KOPT-K1 (cell line): ENCODE results near the gene NSRP1.
A peak's percentile ranks its signal among the peaks of the same experiment; 100 is the strongest.
"Not testable (repeated sequence)": the region's sequence is repeated elsewhere in the genome, so short reads cannot be mapped to it uniquely, and the experiment has no call there.

Source experiments
- H3K27ac ChIP-seq: fragments of 200-600 bp; sonication (generic); 2 replicates; pipeline ENCODE4 v1.5.1; 2016; ENCODE audit warnings: antibody characterized with exemption, mild to moderate bottlenecking, low read depth, low read length; ENCODE audit not compliant: poor library complexity, severe bottlenecking
- H3K36me3 ChIP-seq: fragments of 200-600 bp; sonication (generic); 2 replicates; pipeline ENCODE4 v1.5.1; 2017; ENCODE audit warnings: antibody characterized with exemption, mild to moderate bottlenecking, low read length, moderate library complexity; ENCODE audit not compliant: insufficient read depth
- H3K9me3 ChIP-seq: fragments of 200-600 bp; sonication (generic); 2 replicates; pipeline ENCODE4 v1.5.1; 2017; ENCODE audit warnings: antibody characterized with exemption, low read length, mild to moderate bottlenecking; ENCODE audit not compliant: insufficient read depth, poor library complexity, severe bottlenecking

NSRP1 gene

DNA sequence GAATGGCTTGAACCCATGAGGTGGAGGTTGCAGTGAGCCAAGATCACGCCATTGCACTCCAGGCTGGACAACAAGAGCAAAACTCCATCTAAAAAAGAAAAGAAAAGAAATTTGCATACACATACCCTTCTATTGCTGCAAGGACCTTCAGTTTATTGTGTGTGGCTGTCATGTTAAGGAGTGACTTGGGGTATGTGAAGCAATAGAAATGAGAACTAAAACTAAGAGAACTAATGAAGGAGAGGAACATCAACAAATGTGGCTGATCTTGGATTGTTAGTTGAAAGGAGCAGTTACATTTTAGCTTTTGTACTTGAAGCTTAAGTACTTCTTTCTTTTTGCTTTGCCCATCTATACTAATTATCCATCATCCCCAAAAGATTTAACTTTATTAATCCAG is 12.7 kb upstream of the NSRP1 start:
- Histone ChIP-seq H3K36me3 (no peaks in the 10 kb centered on the region), H3K27ac (no peak overlapping the region), H3K9me3 (no peaks in the 10 kb centered on the region)

GRCh38 chr17:30104575-30105339 is 11.9 kb upstream of the NSRP1 start:
- Histone ChIP-seq H3K36me3 (no peaks in the 10 kb centered on the region), H3K27ac (peak overlapping the region; percentile 33), H3K9me3 (no peaks in the 10 kb centered on the region)

GRCh38 chr17:30112794-30113193 is 3.8 kb upstream of the NSRP1 start:
- Histone ChIP-seq H3K27ac (no peak overlapping the region), H3K36me3 (no peaks in the 10 kb centered on the region), H3K9me3 (no peaks in the 10 kb centered on the region)

DNA sequence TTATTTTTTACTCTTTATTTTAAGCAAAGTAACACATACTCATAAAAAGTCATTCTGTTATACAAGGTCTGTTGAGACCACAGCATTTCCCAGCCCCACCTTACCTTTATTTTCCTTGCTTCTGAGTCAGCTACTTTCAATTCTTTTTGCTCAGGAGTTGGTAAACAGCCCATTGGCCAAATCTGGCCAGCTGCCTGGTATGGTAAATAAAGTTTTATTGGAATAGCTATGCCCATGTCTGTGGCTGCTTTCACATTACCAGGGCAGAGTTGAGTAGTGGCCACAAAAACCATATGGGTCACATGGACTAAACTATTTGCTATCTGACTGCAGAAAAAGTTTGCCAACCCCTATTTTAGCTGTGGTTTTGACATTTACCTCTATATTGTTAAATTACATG is 3.4 kb upstream of the NSRP1 start:
- H3K9me3 ChIP-seq, result no peaks in the 10 kb centered on the region
- H3K36me3 ChIP-seq, result peaks cover 2% of the 10 kb centered on the region; the same call in 1 of the 2 replicates
- no peak overlapping the region for H3K27ac ChIP-seq

DNA sequence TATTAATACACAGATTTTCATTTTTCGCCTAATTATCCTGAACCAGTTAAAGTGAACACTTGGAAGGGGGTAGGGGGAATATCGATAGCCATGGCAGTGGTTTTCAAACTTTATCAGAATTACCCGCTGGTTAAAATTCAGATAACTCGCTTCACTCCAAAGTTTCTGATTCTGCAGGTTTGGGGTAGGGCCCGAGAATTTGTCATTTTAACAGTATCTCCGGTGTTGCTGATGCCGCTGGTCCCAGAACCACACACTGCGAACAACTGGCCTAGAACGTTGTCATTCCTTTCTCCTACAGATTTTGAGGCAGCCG is 313 bp upstream of the NSRP1 start:
- H3K36me3 ChIP-seq, result peaks cover 30% of the 10 kb centered on the region
- peak overlapping the region; percentile 81 for H3K27ac ChIP-seq
- no peaks in the 10 kb centered on the region for H3K9me3 ChIP-seq

DNA sequence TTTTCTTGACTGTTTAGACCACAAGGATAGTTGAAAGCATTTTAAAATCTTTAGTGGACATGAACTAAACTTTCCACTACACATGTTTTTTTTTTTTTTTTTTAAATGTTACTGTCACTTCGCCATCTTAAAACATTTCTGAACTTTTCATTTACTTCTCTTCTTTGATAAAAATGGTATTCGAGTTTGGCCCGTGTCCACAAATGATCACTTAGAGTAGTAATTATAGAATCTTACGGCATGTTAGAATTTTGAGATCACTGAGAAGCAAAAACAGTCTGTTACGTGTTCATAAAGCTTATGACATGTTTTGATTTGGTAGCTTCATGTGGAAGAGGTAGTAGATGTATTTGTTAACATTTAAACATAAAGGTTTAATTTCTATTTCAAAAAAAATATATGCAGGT is 1.1 kb downstream of the NSRP1 start:
- Histone ChIP-seq H3K9me3 (no peaks in the 10 kb centered on the region), H3K36me3 (peaks cover 39% of the 10 kb centered on the region), H3K27ac (peak overlapping the region; percentile 81)

DNA sequence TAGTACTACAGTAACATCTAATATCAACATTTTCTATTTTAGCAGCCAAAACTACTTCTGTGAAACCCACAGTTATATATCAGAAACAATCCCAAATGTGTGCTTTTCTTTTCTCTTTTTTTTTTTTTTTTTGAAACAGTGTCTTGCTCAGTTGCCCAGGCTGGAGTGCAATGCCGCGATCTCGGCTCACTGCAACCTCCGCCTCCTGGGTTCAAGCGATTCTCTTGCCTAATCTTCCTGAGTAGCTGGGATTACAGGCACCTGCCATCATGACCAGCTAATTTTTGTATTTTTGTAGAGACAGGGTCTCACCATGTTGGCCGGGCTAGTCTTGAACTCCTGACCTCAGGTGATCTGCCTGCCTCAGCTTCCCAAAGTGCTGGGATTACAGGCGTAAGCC is 2.0 kb downstream of the NSRP1 start:
- H3K27ac ChIP-seq, result not testable (repeated sequence)
- H3K36me3 ChIP-seq, result peaks cover 48% of the 10 kb centered on the region

DNA sequence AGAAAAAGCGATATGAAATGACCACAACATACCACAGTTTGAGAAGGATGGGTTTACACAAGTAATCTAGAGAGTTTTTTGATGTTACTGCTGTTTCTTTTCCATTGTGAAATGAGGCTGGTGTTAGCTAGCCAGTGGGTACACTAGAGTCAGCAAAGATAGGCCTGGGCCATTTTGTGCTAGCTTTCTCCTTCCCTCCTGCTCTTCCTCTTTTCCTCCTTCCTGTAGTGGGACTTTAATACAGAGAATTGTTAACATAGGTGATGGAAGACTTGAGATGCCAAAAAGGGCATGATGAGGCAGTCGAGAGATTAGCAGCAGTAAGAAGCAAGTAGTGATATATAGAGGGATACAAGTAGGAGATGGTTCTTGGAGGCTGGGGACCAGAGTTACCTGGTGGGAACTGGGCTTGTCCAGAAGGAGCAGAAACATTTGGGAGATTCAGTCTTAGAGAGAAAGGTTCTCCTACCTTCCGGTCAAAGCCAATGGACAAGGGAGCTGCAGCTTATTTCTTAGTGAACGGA is 7.7 kb downstream of the NSRP1 start:
- Histone ChIP-seq H3K36me3 (peaks cover 81% of the 10 kb centered on the region), H3K27ac (no peak overlapping the region), H3K9me3 (no peaks in the 10 kb centered on the region)

More for the DNA sequence above, 2.0 kb downstream of the NSRP1 start:
- H3K9me3 ChIP-seq, result not testable (repeated sequence)

DNA sequence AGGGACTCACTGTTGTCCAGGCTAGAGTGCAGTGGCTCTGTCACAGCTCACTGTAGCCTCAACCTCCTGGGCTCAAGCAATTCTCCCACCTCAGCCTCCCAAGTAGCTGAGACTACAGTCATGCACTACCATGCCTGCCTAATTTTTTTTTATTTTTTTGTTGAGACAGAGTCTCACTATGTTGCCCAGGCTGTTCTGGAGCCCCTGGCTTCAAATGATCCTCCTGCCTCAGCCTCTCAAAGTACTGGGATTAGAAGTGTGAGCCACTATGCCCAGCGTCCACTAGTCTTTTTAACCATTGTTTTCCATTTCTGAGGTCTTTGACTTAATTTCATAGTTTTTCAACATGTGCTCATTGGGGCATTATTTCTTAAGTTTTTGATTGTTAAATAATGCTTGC is 13.5 kb downstream of the NSRP1 start:
- Histone ChIP-seq H3K27ac (no peak overlapping the region), H3K36me3 (peaks cover 91% of the 10 kb centered on the region)

GRCh38 chr17:30132615-30133014 is 16.0 kb downstream of the NSRP1 start:
- Histone ChIP-seq H3K27ac (no peak overlapping the region), H3K36me3 (peaks cover 86% of the 10 kb centered on the region), H3K9me3 (no peaks in the 10 kb centered on the region)

More for the DNA sequence above, 13.5 kb downstream of the NSRP1 start:
- H3K9me3 ChIP-seq, result no peaks in the 10 kb centered on the region

DNA sequence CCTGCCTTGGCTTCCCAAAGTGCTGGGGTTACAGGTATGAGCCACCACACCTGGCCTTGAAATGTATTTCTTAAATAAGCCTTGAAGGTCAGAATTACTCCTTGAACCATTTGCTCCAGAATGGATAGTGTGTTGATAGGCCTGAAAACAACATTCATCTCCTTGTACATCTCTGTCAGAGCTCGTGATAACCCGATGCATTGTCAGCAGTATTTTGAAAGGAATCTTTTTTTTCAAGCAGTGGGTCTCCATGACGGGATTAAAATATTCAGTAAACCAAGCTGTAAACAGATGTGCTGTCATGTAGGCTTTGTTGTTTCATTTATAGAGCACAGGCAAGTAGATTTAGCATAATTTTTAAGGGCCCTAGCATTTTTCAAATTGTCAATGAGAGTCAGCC is 16.6 kb downstream of the NSRP1 start:
- Histone ChIP-seq H3K27ac (no peak overlapping the region), H3K36me3 (peaks cover 82% of the 10 kb centered on the region), H3K9me3 (no peaks in the 10 kb centered on the region)

- Histone ChIP-seq H3K9me3 (no peaks in the 10 kb centered on the region), H3K27ac (no peak overlapping the region), H3K36me3 (peaks cover 75% of the 10 kb centered on the region)
Observed at GRCh38 chr17:30134551-30134950, 17.9 kb downstream of the NSRP1 start.

GRCh38 chr17:30137158-30137557 is 20.5 kb downstream of the NSRP1 start:
- no peaks in the 10 kb centered on the region for H3K9me3 ChIP-seq
- H3K27ac ChIP-seq, result no peak overlapping the region

DNA sequence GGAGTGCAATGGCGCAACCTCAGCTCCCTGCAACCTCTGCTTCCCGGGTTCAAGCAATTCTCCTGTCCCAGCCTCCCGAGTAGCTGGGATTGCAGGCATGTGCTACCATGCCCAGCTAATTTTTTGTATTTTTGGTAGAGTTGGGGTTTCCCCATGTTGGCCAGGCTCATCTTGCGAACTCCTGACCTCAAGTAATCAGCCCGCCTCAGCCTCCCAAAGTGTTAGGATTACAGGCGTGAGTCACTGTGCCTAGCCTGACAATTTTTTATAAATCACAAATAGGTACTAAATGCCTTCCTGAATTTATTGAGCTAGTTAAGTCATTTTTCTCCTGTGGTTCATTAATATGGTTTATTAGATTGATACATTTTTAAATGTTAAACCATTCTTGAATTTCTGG is 31.2 kb downstream of the NSRP1 start:
- H3K27ac ChIP-seq, H3K36me3 ChIP-seq: not testable (repeated sequence)

More at GRCh38 chr17:30137158-30137557, 20.5 kb downstream of the NSRP1 start:
- H3K36me3 ChIP-seq, result peaks cover 51% of the 10 kb centered on the region

DNA sequence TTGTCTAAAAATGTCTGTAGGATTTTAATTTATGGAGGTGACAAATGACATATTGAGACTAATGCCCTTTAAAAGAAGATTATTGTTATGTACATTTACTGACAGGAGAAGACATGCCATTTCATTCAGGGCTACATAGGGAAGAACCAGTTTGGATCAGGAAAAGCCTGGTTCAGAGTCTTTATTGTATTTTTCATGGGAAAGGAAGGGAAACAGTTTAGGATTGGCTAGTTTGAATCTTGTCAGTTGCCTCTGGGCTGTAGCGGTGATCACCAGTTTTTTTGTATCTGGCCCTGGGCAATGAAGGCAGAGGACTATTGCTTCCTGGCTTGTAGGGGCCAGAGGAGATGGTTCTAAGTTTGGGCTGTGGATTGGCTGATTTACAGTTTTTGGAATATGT is 31.8 kb downstream of the NSRP1 start:
- Histone ChIP-seq H3K36me3 (peaks cover 6% of the 10 kb centered on the region; the same call in 1 of the 2 replicates), H3K27ac (no peak overlapping the region), H3K9me3 (no peaks in the 10 kb centered on the region)

More for the DNA sequence above, 31.2 kb downstream of the NSRP1 start:
- not testable (repeated sequence) for H3K9me3 ChIP-seq

DNA sequence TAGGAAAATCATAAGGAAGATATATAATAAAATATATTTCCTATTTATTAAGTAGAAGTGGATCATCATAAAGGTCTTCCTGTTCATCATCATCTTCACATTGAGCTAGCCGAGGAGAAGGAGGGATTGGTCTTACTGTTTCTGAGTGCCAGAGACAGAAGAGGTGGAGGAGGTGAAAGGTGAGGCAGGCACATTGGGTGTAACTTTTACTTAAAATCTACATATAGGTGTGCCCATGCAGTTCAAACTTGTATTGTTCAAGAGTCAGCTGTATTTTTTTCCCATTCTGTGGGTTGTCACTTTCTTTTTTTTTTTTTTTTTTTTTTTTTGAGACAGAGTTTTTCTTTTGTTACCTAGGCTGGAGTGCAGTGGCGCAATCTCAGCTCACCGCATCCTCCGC is 34.9 kb downstream of the NSRP1 start:
- Histone ChIP-seq H3K27ac (no peak overlapping the region), H3K9me3 (no peaks in the 10 kb centered on the region), H3K36me3 (peaks cover 13% of the 10 kb centered on the region)
